Nucleus accumbens (tissue), 56 donors: Measurements from ENCODE around the gene CDSN.

Experiments
- DNase-seq, 56 donors: peaks; one replicate each; lab custom pipeline; 2025; lab: John Stamatoyannopoulos, UW

Gene CDSN

DNA sequence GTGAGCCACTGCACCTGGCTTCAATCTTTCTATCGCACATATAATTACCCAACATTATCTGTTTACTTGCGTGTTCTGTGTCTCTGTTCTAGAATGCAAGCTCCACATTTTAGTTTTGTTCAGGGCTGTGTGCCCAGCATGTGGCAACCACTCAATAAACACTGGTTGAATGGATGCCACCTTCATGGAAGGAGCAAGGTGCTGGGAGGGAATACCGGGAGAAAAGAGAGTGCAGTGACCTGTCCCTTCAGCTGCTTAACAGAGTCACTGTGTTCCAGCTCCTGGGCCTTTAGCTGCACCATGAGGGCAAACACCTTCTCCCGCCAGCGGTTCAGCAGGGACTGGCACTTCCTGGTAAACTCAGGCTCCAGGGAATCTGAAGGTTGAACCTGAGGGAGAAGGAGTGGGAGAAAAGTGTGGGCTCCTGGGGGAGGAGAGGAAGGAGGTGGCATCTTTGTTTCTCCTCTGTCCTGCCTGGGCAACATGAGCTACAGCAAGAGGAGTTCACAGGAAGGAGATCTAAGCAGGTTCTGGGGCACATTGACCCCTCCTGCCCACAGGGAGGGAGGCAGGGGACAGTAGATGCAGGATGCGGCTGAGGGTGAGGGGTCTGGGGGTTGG is 29.7 kb upstream of the CDSN start:
- no peak for DNase-seq

DNA sequence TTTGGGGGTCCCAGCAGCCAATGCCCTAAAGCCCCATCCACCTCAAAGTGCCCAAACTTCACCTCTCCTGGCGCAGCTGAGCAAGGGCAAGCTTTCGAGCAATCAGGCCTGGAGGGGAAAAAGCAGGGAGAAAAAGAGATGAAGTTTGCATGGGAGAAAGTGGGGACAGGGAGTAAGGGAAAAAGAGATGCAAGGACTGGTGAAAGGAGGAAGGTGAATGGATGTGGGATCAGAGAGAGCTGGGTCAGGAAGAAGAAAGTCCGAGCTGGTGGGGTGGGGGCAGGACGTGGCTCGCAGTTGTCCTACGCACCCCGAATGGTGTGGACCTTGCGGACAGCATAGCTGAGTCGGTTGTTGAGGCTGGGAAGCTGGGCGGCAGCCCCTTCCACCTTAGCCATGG is 25.1 kb upstream of the CDSN start:
- DNase-seq, result no peak

DNA sequence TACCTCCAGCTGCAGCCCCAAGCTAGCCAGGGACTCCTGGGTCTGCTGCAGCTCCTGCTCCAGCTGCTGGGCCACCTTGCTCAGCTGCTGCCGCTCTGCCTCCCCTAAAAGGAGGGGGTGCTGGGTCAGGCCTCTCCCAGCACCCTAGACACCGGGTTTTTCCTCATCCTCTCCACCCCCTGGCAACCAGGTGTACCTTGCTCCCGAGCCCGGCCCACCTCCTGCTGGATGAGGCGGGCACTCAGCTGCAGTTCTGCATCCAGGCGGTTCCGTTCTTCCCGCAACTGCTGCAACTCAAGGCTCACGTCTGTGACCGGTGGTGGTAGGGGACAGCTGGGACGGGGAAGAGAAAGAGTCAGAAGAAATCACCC is 24.7 kb upstream of the CDSN start:
- no peak for DNase-seq

DNA sequence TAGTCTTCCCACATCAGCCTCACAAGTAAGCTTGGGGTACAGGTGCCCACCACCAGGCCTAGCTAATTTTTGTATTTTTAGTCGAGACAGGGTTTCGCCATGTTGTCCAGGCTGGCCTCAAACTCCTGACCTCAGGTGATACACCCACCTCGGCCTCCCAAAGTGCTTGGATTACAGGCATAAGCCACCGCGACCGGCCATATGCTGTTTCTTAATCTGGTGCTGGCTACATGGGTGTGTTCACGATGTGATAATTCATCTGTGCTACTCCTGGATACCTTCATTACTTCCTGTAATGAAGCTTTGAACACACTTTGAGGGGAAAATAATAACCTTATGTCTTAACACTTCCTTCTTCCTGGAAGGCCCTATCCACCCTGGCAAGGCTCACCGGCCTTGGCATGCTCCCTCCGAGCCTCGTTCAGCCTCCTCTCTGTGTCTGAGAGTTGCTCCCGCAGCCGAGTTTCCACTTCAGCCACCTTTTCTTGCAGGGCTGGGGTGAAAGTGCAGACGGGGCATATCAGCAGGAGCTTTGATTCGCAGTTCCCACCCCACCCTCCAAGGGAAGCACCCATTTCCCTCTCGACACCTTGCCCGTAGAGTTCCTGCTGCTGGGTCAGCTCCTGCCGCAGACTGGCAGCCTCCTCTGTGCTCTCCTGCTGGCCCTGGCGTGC is 24.2 kb upstream of the CDSN start:
- DNase-seq, result no peak

DNA sequence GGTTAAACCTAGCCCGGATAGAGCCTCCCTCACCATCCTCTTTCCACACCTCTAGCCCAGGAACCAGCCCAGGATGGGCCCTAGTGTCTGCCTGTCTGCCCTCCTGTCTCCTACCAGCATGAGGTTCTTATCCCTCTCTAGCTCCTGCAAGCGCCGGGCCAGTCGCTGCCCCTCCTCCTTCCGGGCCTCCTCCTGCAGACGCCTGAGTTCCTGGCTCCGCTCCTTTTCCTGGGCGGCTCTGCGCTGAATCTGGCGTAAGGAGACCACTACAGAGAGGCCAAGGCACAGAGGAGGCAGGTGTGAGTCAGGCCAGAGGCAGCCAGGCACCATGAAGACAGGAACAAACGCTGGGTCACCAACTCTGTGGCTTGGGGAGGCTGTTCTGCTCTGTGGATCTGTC is 22.9 kb upstream of the CDSN start:
- DNase-seq, result no peak

DNA sequence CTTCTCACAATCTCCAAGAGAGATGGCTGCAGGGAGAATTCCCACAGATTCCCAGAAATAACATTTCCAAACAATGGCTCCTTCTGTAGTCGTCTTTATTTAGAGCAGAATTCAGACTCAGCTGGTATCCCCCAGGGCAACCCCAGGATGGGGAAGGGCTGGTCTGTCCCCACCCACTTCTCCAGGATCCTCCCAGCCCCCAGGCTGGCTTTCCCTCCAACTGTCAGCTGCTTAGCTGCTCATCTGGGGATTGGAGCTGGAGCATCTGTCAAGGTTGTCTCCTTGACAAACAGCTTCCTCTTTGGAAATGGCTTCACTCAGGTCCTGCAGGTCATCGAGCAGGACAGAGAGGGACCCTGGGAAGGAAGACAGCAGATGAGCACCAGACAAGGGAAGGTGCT is 22.1 kb upstream of the CDSN start:
- no peak for DNase-seq

DNA sequence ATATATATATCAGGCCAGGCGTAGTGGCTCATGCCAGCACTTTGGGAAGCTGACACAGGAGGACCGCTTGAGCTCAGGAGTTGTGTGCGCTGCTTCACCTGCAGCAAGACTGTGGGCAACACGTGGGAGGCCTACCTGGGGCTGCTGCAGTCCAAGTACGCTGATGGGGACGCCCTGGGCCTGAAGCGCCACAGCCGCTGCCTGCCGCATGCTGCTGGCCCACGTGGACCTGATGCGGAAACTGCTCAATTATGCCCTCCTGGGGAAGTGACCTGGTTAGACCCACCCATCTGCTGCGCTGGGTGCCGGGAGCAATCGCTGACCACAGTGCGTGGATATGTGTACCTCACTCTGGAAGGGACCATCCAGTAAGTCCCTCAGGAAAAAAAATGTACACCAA is 20.4 kb upstream of the CDSN start:
- DNase-seq, result no peak

DNA sequence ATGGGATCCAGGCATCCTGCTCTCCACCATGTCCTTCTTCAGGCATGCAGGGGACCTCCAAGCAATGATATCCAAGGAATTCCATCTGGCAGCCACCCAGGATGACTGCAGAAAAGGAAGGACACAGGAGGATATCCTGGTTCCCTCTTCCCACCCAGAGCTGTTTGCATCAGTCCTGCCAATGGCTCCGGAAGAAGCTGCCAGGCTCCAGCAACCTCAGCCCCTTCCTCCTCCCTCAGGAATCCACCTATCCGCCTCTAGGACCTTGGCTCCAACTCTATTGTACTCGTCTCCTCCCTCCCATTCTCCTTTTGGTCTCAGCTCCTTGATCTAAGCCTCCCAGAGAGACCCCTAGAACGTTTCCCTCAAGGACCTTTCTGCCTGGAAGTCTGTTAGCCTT is 19.4 kb upstream of the CDSN start:
- DNase-seq, result no peak

DNA sequence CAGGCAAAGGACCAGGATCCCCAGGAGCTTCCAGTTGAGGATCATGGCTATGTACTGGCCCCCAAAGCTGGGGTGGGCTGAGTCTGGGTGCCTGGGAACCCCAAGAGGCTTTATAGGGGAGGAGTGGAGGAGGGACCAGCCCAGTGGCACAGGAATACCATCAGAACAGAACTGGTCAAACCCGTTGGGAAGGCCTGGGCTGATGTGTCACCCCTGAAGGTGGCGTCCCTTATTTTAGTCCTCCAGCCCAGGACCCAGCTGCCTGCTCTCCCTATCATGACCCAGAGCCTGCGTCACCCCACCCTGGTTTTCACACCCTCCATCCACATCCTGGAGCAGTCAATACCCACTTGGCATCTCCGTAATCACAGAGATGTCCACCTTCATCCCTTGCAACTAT is 18.7 kb upstream of the CDSN start, which contains the start of gene PSORS1C2:
Gene PSORS1C2 (minus strand): TSS at position 85 of the 400 bp plus-strand sequence. CDS start 40 bp downstream, at position 45.
- no peak for DNase-seq

DNA sequence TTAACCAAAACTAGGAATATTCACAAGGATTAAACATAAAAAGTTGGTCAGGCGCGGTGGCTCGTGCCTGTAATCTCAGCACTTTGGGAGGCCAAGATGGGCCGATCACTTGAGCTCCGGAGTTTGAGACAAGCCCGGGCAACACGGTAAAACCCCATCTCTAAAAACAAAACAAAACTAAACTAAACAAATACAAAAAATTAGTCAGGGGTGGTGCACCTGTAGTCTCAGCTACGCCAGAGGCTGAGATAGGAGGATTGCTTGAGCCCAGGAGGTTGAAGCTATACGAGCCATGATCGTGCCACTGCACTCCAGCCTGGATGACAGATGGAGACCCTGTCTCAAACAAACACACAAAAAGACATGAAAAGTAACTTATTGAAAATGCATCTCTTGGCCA is 15.5 kb upstream of the CDSN start:
- DNase-seq, result no peak

DNA sequence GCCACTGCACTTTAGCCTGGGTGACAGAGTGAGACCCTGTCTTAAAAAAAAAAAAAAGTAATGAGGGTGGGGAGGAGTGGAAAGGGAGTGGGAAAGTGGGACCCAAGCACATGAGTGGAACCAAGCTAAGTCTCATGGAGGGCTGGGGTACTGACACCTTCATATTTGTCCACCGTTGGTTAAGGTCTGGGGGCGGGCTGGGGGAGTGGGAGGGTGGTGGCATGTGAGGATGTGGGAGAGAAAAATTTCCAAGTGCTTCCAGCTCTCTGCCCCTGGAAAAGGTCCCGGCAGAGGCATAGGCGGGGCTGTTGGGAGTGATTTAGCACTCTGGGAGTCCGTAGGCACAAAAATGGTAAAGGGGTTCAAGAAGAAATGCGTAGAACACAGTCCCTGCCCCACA is 12.6 kb upstream of the CDSN start:
- DNase-seq, result no peak

DNA sequence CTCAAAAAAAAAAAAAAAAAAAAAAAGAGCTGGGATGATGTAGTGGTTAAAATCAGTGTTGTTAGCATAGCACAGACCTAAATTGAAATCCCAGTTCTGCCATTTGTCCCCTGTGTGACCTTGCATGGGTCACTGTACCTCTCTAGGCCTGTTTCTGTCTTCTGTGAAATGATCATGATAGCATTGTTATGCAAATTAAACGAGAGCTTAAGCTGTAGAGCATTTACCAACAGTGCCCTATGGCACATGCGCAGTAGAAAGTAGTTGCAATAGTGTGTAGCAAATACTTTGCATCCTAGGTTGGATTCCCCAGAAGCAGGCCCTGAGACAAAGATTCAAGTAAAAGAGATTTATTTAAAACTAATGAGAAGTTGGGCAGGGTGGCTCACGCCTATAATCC is 11.3 kb upstream of the CDSN start:
- no peak for DNase-seq

DNA sequence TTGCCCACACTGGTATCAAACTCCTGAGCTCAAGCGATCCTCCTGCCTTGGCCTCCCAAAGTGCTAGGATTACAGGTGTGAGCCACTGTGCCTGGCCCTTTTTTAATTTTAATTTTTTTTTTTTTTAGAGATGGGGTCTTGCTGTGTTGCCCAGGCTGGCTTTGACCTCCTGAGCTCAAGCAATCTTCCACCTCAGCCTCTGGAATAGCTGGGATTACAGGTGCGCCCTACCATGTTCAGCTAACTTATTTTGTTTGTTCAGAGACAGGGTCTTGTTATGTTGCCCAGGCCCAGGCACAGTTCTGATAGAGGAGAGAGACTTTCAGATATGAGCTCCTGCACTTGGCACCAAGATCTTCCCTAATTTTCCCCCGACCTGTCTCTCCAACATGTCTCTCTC is 10.5 kb upstream of the CDSN start:
- no peak for DNase-seq

DNA sequence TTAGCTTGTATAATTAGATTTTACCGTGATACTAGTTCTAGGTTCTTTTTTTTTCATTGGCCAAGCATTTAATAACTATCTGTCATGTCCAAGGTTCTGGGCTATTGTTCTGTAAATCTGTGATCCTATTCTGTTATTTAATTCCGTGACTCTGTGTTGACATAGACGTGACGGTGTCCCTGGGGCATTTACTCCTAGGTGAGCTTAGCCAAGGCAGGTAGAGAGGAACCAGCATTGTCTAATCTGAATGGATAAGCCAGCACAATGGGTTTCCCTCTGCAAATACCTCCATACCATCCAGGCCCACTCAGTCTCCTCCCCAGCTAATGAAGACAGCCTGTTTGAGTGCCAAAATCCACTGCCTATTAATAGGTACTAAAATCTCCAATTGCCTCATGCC is 8.9 kb upstream of the CDSN start:
- DNase-seq, result no peak

DNA sequence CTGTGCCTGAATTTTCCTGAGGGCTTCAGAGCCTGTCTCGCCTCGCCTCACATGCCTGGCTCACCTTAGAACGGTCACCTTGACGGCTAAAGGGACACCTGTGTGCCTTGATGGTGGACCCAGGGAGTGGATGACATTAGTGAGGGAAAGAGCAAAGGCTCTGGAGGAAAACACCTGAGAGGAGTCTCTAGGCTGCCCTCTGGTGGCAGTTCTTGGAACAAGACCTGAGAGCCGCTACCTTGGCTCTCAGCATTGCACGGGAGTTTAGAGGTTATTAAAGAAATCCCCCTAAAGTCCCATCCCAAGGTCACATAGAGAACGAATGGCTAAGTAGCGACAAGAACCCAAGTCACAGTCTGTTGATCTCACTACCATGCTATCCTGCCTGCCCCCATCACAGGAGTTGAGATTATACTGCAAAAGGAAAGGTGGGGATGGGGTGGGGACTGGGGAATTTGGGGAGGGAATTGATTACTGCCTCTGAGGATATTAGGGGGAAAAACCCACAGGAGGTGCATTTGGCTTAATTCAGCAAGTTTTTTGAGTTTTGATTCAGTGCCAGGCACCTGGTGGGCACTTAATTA is 7.9 kb upstream of the CDSN start:
- peak in 37 of 56 donors; percentile 2 to 81 (median 12) for DNase-seq

DNA sequence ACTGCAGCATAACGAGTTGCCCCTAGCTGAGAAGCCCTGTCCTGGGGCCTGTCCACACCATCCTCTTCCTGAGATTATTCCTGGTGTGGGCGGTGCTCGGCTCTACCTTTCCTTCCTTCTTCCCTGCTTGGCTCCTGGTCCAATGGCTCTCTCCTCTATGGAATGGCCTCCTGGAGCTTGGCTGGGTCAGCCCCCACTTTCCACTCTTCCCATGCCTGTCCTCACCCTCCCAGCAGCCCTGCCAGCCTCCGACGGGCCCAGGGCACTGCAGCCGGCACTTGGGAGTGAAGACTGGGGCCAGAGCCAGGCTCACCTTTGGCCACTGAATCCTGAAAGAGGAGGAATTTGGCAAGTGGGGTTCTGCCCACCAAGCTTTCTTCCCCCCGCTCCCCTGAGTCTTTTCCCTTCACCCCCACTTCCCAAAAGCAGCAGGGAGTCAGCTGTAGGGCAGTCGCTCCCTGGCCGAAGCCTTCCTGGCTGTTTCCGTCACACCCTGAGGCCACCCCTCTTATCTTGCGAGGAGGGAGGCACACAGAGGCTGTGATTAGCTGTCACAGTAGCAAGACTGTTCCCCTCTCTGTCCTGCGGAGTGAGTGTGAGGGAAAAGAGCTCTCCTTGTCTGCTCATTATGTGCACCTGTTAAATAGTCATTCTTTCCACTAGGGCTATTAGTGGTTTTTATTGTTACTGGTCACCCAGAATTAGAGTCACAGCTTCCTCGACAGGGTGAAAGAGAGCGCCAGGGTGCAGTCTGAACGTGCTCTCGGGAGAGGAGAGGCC is 6.3 kb upstream of the CDSN start:
- no peak for DNase-seq

DNA sequence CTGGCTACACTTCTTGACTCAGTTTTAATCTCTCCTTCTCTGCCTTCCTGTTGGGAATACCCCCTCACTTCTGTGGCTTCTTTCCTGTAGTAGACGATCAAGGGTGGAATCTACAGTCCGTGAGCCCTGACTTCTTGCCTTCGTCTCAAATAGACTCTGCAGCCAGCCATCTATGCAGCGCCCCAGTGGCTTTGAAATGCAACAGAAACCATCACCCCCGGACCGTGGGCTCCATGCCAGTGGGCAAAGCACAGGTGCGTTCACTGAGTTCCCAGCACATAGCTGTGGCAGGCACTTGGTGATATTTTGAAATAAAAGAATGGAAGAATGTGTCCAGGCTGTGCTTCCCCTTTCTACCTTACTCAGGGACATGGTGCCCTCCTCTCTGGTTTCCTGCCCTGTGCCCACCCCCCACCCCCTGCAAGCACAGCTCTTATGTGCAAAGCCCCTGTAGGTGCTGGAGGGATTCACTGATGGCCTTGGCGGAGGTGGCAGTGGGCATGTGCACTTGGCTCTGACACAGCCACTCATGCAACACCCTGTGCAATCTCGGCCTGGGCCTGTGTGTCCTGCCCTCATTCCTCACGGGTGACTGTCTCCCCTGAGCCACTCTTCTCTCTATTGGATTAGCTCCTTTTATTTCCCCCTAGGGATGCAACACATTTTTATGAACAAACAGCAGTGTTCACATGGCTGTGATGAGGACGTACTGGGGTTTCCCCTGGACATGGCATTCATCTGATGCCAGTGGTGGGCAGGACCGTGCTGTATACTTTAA is 5.5 kb upstream of the CDSN start:
- no peak for DNase-seq

DNA sequence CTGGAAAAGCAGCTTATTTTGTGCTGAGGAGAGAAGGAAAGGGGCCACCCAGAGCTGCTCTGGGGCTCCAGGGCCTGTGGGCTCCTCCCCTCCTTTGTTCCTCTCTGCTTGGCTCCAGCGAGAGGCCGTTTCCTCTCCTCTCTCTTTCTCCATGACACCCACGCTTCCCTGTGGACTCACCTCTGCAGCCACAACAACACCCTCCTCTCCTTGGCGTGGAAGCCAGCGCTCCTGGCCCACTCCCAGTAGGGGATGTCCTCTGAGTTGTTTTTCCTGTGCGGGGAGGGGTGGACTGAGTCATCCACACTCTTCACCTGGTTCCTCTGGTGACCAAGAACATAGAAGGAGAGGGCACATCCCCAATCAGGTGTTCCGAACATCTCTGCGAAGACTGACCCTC is 4.9 kb upstream of the CDSN start:
- no peak for DNase-seq

DNA sequence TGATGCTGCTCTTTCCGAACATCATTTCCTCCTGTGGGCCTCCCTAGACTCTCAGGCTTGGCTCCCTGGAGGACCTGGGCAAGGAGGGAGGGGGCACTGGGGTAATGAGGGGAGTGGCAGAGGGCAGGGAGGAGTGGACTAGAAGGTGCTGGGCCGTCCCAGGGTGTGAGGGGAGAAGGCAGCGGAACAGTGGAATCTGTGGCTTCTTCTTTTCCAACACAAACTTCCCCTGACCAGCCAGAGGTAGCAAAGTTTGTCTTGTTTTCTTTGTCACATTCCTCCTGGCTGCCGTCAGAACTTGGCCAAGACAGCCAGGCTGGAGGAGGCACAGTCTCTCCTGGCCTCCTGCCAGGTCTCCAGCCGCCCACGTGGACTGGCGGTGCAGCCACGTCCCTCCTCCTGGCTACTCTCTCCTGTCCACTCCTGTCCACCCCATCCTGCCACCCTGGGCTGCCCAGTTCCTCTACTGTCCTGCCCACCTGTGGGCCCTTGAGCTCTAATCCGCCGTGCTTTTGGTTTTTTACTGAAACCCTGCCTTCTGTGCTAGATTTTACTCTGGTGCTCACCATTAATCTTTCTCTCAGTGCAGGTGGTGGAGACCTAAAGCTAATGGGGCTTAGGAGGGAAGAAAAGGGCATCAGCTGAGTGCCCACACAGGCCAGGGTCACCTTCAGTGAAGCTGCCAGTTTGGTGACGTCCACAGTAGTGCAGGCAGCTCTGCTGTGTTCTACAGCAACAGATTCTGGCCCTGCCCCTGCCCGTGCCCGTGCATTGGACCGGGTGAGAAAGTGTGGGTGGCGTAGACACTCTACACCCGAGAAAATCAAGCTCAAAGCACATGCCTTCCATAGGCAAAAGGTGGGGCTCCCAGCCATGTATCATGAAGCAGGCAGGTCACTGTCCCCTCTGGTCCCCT is 2.8 kb upstream of the CDSN start:
- peak in 33 of 56 donors; percentile 5 to 64 (median 25) for DNase-seq
